GM10248 (cell line): Measurements from ENCODE around the gene GNE.
"Not testable (repeated sequence)": the region's sequence is repeated elsewhere in the genome, so short reads cannot be mapped to it uniquely, and the experiment has no call there.

Experiments used
- CTCF ChIA-PET: fragments of 300-600 bp; sonication (Branson Sonifier 250); formaldehyde crosslinking; extraction: SDS; loops from one replicate; lab custom pipeline; 2021; ENCODE audit warnings: antibody characterized with exemption; lab: Yijun Ruan, JAX
- POLR2A ChIA-PET: fragments of 350-650 bp; sonication (Branson Sonifier 250); formaldehyde crosslinking; extraction: SDS; loops from one replicate; lab custom pipeline; 2020; ENCODE audit warnings: antibody characterized with exemption; lab: Yijun Ruan, JAX
- DNase-seq: peaks from one replicate; pipeline ENCODE4 v3.0.0; 2012; ENCODE audit errors: extremely low spot score
- TF ChIP-seq, protein P1 (sequence below): IDR thresholded peaks from 2 replicates; pipeline ENCODE4 v1.5.1; 2012; ENCODE audit warnings: mild to moderate bottlenecking, low read depth; ENCODE audit errors: extremely low read depth, missing control alignments, control extremely low read depth

GNE gene, protein sequence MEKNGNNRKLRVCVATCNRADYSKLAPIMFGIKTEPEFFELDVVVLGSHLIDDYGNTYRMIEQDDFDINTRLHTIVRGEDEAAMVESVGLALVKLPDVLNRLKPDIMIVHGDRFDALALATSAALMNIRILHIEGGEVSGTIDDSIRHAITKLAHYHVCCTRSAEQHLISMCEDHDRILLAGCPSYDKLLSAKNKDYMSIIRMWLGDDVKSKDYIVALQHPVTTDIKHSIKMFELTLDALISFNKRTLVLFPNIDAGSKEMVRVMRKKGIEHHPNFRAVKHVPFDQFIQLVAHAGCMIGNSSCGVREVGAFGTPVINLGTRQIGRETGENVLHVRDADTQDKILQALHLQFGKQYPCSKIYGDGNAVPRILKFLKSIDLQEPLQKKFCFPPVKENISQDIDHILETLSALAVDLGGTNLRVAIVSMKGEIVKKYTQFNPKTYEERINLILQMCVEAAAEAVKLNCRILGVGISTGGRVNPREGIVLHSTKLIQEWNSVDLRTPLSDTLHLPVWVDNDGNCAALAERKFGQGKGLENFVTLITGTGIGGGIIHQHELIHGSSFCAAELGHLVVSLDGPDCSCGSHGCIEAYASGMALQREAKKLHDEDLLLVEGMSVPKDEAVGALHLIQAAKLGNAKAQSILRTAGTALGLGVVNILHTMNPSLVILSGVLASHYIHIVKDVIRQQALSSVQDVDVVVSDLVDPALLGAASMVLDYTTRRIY

DNA sequence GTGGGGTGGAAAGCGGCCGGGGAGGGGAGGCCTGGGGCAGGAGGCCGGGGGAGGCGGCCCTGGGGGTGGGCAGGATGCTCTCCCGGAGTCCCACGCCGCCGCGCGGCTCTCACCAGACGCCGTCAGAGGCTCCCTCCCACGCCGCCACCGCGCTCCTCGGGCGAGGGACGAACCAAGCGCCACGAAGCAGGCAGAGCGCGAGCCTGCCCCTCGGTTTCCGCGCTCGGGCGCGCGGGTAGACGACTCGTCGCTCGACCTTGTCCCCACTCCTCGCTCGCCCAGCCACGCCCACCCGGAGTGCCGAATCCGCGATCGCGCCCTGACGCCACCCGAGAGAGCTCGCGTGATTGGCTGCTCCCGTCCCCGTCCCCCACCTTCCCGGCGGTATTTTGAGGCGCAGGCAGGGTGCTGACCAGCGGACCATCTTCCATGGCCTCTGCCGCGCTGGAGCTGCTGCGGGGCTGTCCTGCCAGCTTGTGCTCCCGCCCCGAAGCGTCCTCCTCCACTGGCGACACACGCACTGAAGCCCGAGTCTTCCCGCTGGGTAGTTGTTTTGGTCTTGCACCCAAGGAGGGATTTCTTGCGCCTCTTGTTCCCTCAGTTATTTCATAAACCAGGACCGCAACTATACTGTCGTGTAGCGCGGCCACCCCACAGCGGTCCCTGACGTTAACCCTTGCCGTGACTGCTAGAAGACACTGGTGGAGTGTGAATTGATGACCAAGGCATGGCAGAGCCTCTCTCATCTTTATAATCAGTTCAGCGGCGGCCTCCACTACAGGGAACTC lies at the start of gene GNE:
GNE (minus strand) TSS at position 241 of the 788 bp plus-strand sequence. CDS start 9,093 bp downstream, outside the sequence.
- ChIA-PET POLR2A (interaction anchor here (0.6 to 1.1 kb wide), 4 partner anchors 9 to 501 kb away, joined by 3 to 6 read pairs (median 4); partner anchors contain the start of gene CLTA), CTCF (interaction anchor here (1.1 to 2.5 kb wide), 4 partner anchors 10 to 471 kb away, joined by 3 to 15 read pairs (median 5); no protein-coding TSS in a partner anchor)
- TF ChIP-seq, protein P1, sequence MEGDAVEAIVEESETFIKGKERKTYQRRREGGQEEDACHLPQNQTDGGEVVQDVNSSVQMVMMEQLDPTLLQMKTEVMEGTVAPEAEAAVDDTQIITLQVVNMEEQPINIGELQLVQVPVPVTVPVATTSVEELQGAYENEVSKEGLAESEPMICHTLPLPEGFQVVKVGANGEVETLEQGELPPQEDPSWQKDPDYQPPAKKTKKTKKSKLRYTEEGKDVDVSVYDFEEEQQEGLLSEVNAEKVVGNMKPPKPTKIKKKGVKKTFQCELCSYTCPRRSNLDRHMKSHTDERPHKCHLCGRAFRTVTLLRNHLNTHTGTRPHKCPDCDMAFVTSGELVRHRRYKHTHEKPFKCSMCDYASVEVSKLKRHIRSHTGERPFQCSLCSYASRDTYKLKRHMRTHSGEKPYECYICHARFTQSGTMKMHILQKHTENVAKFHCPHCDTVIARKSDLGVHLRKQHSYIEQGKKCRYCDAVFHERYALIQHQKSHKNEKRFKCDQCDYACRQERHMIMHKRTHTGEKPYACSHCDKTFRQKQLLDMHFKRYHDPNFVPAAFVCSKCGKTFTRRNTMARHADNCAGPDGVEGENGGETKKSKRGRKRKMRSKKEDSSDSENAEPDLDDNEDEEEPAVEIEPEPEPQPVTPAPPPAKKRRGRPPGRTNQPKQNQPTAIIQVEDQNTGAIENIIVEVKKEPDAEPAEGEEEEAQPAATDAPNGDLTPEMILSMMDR = no peak
- DNase-seq = peak; percentile 95

DNA sequence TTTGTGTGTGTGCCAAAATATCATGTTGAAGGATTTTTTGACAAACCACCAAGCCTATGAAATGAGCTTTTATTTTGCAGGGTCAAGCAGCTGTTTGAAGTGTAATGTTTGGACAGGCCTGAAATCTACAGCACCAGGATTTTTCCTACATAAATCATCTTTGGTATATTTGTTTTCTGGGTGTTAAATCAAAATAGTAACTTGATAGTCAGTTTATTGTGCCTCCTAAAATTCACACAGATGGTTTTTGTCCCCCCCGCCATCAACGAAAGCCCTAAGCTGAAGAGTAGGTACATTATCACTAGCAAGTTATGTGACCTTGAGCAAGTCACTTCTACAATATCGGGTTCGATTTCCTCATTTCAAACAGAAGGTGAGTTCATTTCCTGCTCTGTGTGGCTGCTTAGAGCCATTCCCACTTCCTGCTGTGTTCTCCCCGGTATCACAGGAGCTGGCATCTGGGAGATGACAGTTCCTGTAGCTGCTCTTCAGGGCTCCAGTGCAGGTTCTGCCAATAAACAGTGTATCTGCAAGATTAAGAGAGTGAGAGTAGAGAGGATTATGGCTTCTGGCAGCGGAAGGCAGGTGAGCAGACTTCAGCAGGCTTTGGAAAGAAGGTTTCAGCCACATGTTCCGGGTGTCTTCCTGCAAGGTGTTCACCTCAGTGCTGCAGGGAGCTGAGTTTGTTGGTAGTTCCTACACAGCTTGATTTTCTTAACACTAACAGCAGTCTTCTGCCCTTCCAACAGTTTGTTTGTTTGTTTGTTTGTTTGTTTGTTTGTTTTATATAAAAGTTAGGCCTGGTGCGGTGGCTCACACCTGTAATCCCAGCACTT lies 48.4 kb upstream of the GNE start:
- ChIA-PET POLR2A (no interaction called here), CTCF (interaction anchor here (1.5 to 1.9 kb wide), 4 partner anchors 9 to 22 kb away, joined by 4 to 6 read pairs (median 4); no protein-coding TSS in a partner anchor)
- no peak for DNase-seq
- TF ChIP-seq, protein P1 = no peak

DNA sequence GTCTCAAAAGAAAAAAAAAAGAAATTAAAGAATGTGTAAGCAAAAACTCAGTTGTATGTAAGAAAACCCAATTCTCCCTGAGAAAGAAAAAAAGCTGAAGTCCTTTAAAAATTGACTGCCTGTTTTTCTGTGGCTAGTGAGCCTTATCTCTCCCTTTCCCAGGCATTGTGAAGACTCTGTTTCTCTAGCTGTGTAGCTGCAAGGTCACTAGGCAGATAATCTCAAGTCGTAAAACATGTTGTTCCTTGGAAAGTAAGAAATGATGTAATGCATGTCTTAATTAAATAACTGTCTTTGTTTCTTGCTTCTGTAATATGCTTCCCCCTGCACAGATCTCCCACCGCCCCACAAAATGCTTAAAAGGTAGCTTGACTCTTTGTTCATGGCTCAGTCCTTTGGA lies 46.1 kb upstream of the GNE start:
- CTCF ChIA-PET, DNase-seq, POLR2A ChIA-PET: not testable (repeated sequence)

DNA sequence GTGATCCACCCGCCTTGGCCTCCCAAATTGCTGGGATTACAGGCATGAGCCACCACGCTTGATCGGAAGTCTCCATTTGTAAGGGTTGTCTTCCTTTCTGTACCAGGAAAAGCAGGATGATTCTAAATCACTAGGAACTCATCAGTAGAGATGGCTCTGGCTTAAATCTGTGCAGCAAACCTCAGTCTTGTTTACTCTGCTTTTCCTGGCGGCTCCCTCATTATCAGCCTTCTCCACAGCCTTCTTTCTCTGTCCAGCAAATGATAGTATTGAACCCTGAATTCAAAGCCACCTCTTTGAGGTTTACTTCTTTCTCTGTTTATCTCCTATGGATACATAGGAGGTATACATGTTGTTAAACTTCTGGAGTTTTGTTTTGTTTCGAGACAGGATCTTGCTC lies 43.0 kb upstream of the GNE start:
- no peak for DNase-seq
- ChIA-PET POLR2A (no interaction called here), CTCF (interaction anchor here (1.4 to 1.5 kb wide), 2 partner anchors 15 to 28 kb away, joined by 3 to 6 read pairs; no protein-coding TSS in a partner anchor)
- TF ChIP-seq, protein P1 = no peak

DNA sequence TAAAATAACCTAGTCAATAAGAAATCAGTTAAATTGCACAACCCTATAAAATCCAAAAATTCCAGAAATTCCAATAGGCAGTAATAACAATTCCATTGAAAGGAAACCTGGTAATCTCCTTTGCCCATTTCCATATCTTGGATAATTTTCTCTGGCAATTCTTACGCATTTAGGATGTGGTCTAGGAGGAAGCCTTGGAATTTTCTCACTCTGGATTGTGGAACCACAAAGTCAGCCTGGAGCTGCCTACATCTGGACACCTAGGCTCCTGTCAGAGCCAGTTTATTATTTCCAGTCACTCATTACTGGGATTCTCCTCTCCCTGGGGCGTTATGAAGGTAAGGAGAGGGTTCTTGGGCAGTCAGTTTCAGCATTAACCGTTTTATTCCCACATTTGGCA lies 40.3 kb upstream of the GNE start:
- TF ChIP-seq, protein P1 = no peak
- ChIA-PET POLR2A (no interaction called here), CTCF (no interaction called here)
- DNase-seq = no peak

DNA sequence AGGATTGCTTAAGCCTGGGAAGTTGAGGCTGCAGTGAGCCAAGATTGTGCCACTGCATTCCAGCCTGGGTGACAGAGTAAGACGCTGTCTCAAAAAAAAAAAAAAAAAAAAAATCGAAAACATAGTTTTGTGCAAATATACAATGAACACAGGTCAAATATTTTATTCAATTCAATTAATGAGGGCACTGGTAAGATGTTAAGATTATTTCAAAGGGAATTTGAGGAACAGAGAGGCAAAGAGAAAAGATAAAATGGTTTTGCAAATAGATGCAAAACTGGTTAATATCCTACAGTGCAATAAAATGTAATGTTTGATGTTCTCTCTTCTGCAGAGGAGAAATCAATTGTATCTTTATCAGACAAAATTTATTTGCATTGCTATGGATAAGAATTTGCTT lies 39.5 kb upstream of the GNE start:
- ChIA-PET CTCF (no interaction called here), POLR2A (no interaction called here)
- TF ChIP-seq, protein P1 = no peak
- DNase-seq = no peak

DNA sequence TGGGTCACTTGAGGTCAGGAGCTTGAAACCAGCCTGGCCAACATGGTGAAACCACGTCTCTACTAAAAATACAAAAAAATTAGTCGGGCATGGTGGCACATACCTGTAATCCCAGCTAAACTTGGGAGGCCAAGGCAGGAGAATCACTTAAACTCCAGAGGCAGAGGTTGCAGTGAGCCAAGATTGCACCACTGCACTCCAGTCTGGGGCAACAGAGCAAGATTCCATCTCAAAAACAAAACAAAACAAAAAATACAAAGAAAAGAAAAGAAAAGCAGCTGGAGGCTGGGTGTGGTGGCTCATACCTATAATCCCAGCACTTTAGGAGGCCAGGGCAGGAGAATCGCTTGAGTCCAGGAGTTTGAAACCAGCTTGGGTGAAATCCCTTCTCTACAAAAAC lies 36.7 kb upstream of the GNE start:
- DNase-seq, POLR2A ChIA-PET, CTCF ChIA-PET: not testable (repeated sequence)
